ENCODE results near the gene RALB.

- no peak for TF ChIP-seq CTCF (IDR thresholded peaks at IDR 0.05)
- TF ChIP-seq POLR2A (IDR thresholded peaks at IDR 0.05): no peak
- no peak for TF ChIP-seq EP300 (IDR thresholded peaks at IDR 0.05; ENCODE audit: low read depth)
Measured at GRCh38 chr2:120225549-120226065, 27.0 kb upstream of the RALB start.

Data from transverse colon (tissue), 3 donors.